ENCODE results near the gene ZNF487. TPM values are rescaled to one million over a fixed set of nuclear protein-coding genes. Genes with fewer than 3 reads are reported as not detected.

The ZNF487 gene
- total and polyA plus RNA-seq, 2 experiments from 2014 or later, result 2.9 to 4.6 TPM

- TF ChIP-seq REST (IDR thresholded peaks at IDR 0.05; ENCODE audit: unreplicated experiment), result no peak
- no peak for TF ChIP-seq POLR2AphosphoS5 (IDR thresholded peaks at IDR 0.05; ENCODE audit: low read depth)
- no peak for TF ChIP-seq ETS1 (IDR thresholded peaks at IDR 0.05)
- no peak for TF ChIP-seq EZH2phosphoT487 (IDR thresholded peaks at IDR 0.05; ENCODE audit: unreplicated experiment)
- TF ChIP-seq ZNF114 (CRISPR knock-in tag; IDR thresholded peaks at IDR 0.05), result no peak
Measured at GRCh38 chr10:43401627-43402026, 35.3 kb upstream of the ZNF487 start (continued).

GRCh38 chr10:43402176-43402575 is 34.7 kb upstream of the ZNF487 start:
- no peak for ATAC-seq
- Mint-ChIP-seq H3K9me3 (no peaks in the 10 kb centered on the region), H3K4me1 (peaks cover 59% of the 10 kb centered on the region), H3K36me3 (ENCODE audit: low read depth) (peaks cover 45% of the 10 kb centered on the region), H3K27ac (peak overlapping the region; percentile 93), H3K27me3 (ENCODE audit: insufficient read depth, low read depth, poor library complexity) (peaks cover 18% of the 10 kb centered on the region), H3K4me3 (peak overlapping the region; percentile 64)
- peaks cover 99% of the 10 kb centered on the region for H3K79me2 ChIP-seq (replicated peaks; ENCODE audit: insufficient read depth)
- H3K27ac ChIP-seq (ENCODE audit: low read depth), result peak overlapping the region; percentile 82
- peaks cover 63% of the 10 kb centered on the region for H3K4me1 ChIP-seq (ENCODE audit: insufficient read depth)
- peak overlapping the region; percentile 30 for H3K4me3 ChIP-seq
- H4K20me1 ChIP-seq (replicated peaks; ENCODE audit: insufficient read depth), result peaks cover 69% of the 10 kb centered on the region
- no peak for DNase-seq (ENCODE audit: low spot score)
- no peak overlapping the region for H2AFZ ChIP-seq
- no peak for TF ChIP-seq EZH2phosphoT487 (IDR thresholded peaks at IDR 0.05; ENCODE audit: unreplicated experiment)
- no peak for TF ChIP-seq ZNF114 (CRISPR knock-in tag; IDR thresholded peaks at IDR 0.05)
- no peak for TF ChIP-seq ZNF331 (CRISPR knock-in tag; IDR thresholded peaks at IDR 0.05; ENCODE audit: low read depth)
- no peak for TF ChIP-seq POLR2AphosphoS5 (IDR thresholded peaks at IDR 0.05; ENCODE audit: low read depth)
- no peak for TF ChIP-seq ETS1 (IDR thresholded peaks at IDR 0.05)
- H3K9me2 ChIP-seq (ENCODE audit: insufficient read depth), result no peaks in the 10 kb centered on the region
- H3K27me3 ChIP-seq (ENCODE audit: insufficient read depth), result no peaks in the 10 kb centered on the region
- 0 out of 2 replicates have a peak, but pooled peaks cover 8% of the 10 kb centered on the region for H3K36me3 ChIP-seq (ENCODE audit: insufficient read depth)
- peak overlapping the region; percentile 83 for H3K4me2 ChIP-seq
- peaks cover 18% of the 10 kb centered on the region for H3F3A ChIP-seq (replicated peaks; ENCODE audit: low read depth)

Data from GM23338 (cell line).